ENCODE data around the gene XPA. TPM values are rescaled to one million over a fixed set of nuclear protein-coding genes. Genes with fewer than 3 reads are reported as not detected.

XPA gene
- polyA plus RNA-seq, 4 donors = 34.6 to 39.0 (median 37.1) TPM

Other genes starting within 250 kb of the XPA start
- gene TMOD1, start 195.7 kb downstream of the XPA start, polyA plus RNA-seq (ENCODE audit: insufficient read length in 4 of 4) = 1 to 10 TPM in 3 of 4 donors, under 1 TPM in 1; 0.55 to 2.2 (median 1.5) TPM
- 10 to 100 TPM; 27.7 to 47.5 (median 35.8) TPM for gene TSTD2, start 64.0 kb downstream of the XPA start, polyA plus RNA-seq (ENCODE audit: insufficient read length in 4 of 4)
- gene NCBP1, start 63.5 kb downstream of the XPA start, polyA plus RNA-seq (ENCODE audit: insufficient read length in 4 of 4) = 10 to 100 TPM; 39.9 to 56.0 (median 47.6) TPM
- under 1 TPM in 2 of 4 donors, not detected in 2; 0.05 to 0.07 TPM for gene FOXE1, start 155.9 kb upstream of the XPA start, polyA plus RNA-seq (ENCODE audit: insufficient read length in 4 of 4)
- gene TRMO, start 225.2 kb upstream of the XPA start, polyA plus RNA-seq (ENCODE audit: insufficient read length in 4 of 4) = 10 to 100 TPM; 19.2 to 22.9 (median 20.6) TPM
- gene HEMGN, start 240.8 kb upstream of the XPA start, polyA plus RNA-seq (ENCODE audit: insufficient read length in 4 of 4) = 10 to 100 TPM in 1 of 4 donors, 1 to 10 TPM in 3; 2.1 to 10.7 (median 2.5) TPM